Neural cell (in vitro differentiated cells): ENCODE data around the gene RGS3.
"Not testable (repeated sequence)": the region's sequence is repeated elsewhere in the genome, so short reads cannot be mapped to it uniquely, and the experiment has no call there.

Source experiments
- EP300 ChIP-seq: fragments of 450-650 bp; conservative IDR thresholded peaks from 2 replicates; pipeline ENCODE4 v1.6.1; 2014; ENCODE audit warnings: antibody characterized with exemption, mild to moderate bottlenecking, moderate library complexity; ENCODE audit not compliant: poor library complexity, severe bottlenecking
- EZH2 ChIP-seq: fragments of 200-600, 300-800 bp; shearing (Covaris generic), sonication (generic); IDR thresholded peaks from 2 replicates; pipeline ENCODE4 v1.6.1; 2014; ENCODE audit warnings: antibody characterized with exemption, low read length, borderline replicate concordance, mild to moderate bottlenecking; ENCODE audit not compliant: insufficient read depth, poor library complexity, severe bottlenecking
- MXI1 ChIP-seq: fragments of 450-650 bp; conservative IDR thresholded peaks from 2 replicates; pipeline ENCODE4 v1.6.1; 2014; ENCODE audit warnings: antibody characterized with exemption, mild to moderate bottlenecking; ENCODE audit not compliant: poor library complexity, severe bottlenecking
- POLR2AphosphoS5 ChIP-seq: IDR thresholded peaks from 2 replicates; pipeline ENCODE4 v1.6.1; 2012
- RAD21 ChIP-seq: fragments of 450-650 bp; conservative IDR thresholded peaks from 2 replicates; pipeline ENCODE4 v1.6.1; 2014; ENCODE audit warnings: antibody characterized with exemption, mild to moderate bottlenecking, moderate library complexity
- TF ChIP-seq, protein P1 (sequence below): fragments of 450-650 bp; IDR thresholded peaks from 2 replicates; pipeline ENCODE4 v1.5.1; 2014; ENCODE audit warnings: antibody characterized with exemption, mild to moderate bottlenecking, moderate library complexity; ENCODE audit not compliant: poor library complexity, severe bottlenecking
- TF ChIP-seq, protein P2 (sequence below): IDR thresholded peaks from 2 replicates; pipeline ENCODE4 v1.6.1; 2012; ENCODE audit warnings: borderline replicate concordance

DNA sequence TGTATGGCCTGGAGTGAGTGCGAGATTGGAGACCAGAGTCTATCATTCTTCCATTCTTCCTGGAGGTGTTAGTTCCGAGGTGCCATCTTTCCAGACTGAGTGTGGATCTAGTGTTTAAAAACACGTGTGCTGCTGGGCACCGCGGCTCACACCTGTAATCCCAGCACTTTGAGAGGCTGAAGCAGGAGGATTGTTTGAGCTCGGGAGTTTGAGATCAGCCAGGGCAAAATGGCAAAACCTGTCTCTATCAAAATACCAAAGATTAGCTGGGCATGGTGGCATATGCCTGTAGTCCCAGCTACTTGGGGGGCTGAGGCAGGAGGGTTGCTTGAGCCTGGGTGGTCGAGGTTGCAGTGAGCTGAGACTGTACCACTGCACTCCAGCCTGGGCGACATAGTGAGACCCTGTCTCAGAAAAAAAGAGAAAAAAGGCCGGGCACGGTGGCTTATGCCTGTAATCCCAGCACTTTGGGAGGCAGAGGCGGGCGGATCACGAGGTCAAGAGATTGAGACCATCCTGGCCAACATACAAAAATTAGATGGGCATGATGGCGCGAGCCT, 176.0 kb downstream of the RGS3 start:
- TF ChIP-seq EZH2, MXI1, RAD21, EP300, POLR2AphosphoS5: not testable (repeated sequence)
- TF ChIP-seq, protein P1, sequence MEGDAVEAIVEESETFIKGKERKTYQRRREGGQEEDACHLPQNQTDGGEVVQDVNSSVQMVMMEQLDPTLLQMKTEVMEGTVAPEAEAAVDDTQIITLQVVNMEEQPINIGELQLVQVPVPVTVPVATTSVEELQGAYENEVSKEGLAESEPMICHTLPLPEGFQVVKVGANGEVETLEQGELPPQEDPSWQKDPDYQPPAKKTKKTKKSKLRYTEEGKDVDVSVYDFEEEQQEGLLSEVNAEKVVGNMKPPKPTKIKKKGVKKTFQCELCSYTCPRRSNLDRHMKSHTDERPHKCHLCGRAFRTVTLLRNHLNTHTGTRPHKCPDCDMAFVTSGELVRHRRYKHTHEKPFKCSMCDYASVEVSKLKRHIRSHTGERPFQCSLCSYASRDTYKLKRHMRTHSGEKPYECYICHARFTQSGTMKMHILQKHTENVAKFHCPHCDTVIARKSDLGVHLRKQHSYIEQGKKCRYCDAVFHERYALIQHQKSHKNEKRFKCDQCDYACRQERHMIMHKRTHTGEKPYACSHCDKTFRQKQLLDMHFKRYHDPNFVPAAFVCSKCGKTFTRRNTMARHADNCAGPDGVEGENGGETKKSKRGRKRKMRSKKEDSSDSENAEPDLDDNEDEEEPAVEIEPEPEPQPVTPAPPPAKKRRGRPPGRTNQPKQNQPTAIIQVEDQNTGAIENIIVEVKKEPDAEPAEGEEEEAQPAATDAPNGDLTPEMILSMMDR = not testable (repeated sequence)
- TF ChIP-seq, protein P2, sequence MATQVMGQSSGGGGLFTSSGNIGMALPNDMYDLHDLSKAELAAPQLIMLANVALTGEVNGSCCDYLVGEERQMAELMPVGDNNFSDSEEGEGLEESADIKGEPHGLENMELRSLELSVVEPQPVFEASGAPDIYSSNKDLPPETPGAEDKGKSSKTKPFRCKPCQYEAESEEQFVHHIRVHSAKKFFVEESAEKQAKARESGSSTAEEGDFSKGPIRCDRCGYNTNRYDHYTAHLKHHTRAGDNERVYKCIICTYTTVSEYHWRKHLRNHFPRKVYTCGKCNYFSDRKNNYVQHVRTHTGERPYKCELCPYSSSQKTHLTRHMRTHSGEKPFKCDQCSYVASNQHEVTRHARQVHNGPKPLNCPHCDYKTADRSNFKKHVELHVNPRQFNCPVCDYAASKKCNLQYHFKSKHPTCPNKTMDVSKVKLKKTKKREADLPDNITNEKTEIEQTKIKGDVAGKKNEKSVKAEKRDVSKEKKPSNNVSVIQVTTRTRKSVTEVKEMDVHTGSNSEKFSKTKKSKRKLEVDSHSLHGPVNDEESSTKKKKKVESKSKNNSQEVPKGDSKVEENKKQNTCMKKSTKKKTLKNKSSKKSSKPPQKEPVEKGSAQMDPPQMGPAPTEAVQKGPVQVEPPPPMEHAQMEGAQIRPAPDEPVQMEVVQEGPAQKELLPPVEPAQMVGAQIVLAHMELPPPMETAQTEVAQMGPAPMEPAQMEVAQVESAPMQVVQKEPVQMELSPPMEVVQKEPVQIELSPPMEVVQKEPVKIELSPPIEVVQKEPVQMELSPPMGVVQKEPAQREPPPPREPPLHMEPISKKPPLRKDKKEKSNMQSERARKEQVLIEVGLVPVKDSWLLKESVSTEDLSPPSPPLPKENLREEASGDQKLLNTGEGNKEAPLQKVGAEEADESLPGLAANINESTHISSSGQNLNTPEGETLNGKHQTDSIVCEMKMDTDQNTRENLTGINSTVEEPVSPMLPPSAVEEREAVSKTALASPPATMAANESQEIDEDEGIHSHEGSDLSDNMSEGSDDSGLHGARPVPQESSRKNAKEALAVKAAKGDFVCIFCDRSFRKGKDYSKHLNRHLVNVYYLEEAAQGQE = not testable (repeated sequence)
